Measurements from ENCODE around the gene ARVCF.
A peak's percentile ranks its signal among the peaks of the same experiment; 100 is the strongest.

Gene ARVCF

DNA sequence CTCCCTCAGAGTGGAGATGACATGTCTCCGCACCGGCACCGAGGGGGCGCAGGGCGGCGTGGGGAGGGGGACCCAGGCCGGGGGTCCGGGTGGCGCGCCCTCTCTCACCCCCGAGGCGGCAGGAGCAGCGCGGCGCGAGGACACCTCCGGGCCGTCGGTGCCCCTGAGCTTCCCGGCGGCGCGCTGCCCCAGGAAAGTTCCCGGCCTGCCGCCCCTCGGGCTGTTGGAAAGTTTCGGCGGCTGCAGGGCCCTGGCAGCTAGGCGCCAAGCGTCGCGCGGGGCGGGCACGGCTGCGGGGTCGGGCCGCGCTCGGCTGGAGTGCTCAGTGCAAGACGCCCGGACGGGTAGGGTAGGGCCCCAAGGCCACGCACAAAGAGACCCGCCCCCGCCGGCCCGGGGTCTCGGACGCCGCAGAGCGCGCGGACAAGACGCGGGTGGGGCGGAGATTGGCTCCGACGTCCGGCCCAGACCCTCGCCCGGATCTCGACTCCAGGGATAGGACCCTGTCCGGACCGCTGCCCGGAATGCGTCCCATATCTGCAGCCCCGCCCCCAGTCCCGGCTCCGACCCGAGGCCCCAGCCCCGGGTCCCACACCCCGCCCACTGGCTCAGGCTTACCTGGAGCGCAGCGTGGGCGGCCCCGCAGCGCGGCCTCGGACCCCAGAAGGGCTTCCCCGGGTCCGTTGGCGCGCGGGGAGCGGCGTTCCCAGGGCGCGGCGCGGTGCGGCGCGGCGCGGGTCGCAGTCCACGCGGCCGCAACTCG lies 471 bp downstream of the ARVCF start:
- DNase-seq (ENCODE audit: low spot score), result peak; percentile 4

DNA sequence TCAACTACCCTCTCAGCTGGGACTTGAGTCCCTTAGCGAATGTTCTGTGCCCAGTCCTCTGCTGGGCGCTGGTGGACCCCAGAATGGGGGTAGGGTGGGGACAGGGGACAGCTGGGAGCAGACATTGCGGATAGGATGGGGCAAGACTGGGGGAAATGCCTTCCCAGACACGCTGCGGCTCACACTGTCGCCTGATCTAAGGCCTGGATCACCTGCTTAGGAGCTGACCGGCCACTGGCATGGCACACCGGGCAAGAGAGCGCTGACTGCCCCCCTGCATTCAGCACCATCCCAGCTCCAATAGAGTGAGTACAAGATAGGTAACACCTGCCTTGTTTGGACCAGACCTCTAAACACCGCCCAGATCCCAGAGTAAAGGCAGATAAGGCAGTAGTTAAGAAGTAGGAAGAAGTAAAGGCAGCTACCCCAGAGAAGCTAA lies 1.4 kb downstream of the ARVCF start:
- no peak for DNase-seq (ENCODE audit: low spot score)

DNA sequence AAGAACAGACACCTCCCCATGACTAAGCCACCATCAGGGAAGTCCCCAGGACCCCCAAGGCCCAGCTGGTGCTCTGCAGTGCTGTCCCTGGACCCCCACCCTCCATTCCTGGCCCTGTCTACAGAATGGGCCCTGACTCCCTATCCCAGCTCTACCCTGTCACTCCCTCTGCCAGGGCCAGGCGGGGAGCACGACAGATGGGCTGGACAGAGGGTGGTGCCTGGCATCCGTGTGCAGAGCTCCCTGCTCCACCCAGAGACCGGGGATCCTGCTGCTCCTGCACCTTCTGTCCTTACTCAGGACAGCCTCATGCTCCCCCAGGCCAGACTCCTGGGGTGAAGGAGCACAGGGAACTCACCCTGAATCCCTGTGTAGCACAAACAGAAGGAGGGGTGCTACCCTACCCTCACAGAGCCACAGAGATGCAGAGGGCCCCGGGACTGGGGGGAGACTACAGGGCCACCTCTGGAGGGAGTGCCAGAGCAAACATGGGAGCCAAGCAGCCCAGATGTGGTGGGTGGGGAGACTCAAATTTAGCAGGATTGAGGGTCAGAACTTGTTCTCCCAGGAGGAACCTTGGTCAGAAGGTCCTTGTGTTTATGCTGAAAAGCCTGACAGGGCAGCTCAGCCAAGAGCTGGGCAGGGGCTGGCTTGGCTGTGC lies 2.0 kb downstream of the ARVCF start:
- no peak for DNase-seq (ENCODE audit: low spot score)

GRCh38 chr22:20013382-20013871 lies 3.2 kb downstream of the ARVCF start:
- DNase-seq (ENCODE audit: low spot score), result peak; percentile 11

DNA sequence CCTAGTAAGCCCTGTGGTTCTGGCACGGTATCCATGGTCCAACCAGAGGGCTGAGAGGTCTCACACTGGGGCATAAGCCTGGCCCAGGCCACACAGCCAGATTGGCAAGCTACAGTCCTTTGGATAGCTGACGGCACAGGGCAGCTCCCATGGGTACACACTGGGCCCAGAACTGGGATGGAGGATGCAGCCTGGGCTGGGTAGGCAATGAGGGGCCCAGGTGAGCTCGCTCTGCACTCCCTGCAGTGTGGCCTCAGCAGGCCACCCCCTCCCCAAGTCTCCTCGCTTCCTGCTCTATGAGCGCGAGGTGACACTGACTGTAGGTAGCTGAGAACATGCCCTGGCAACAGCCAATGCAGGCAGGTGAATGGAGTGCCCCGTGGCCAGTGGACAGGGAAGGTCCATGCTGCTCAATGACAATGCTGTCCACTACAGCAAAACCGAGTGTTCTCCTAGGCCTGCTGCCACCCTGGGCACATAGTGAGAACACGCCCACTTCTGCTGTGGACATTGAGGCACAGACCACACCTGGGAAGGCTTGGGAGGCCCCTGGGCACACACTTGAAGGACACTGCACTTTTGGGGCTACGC lies 3.8 kb downstream of the ARVCF start:
- no peak for DNase-seq (ENCODE audit: low spot score)

- DNase-seq (ENCODE audit: low spot score), result no peak
These were observed 4.5 kb downstream of the ARVCF start for GRCh38 chr22:20011993-20012740.

GRCh38 chr22:20011123-20011992 lies 5.3 kb downstream of the ARVCF start:
- DNase-seq (ENCODE audit: low spot score), result no peak

GRCh38 chr22:20010307-20011122 lies 6.1 kb downstream of the ARVCF start:
- no peak for DNase-seq (ENCODE audit: low spot score)

DNA sequence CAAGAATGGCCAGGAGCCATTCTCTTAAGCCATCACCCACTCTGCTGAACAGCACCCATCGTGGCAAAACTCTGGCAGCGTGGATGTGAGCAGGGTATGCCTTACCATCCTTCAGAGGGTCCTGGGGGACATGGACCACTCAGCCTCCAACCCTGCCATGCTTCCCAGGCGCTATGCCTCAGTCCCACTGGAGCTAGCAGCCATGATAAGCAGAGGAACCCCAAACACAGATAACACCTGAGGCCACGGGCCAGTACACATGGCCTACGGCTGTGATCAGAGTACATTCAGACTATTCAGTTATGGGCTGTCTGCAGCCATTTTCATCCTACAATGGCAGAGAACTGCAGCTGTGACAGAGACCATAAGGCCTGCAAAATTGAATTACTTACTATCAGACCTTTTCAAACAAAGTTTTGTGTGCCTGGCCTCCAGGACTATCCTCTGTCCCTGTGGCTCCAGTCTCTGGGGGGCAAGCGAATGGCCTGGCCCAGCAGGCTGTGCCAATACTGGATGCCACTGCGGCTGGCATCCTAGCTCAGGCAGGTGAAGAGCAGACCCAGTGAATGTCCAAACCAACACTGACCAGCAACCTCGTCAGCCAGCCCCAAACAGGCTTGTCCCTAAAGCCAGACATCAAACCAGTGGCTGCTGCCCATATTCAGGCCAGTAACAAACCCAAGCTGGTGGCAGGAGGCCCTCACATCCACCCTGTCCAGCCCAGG lies 6.9 kb downstream of the ARVCF start:
- DNase-seq (ENCODE audit: low spot score), result no peak

- DNase-seq (ENCODE audit: low spot score), result no peak
These were observed 7.6 kb downstream of the ARVCF start for GRCh38 chr22:20009018-20009491.

GRCh38 chr22:20008221-20008995 lies 8.2 kb downstream of the ARVCF start:
- no peak for DNase-seq (ENCODE audit: low spot score)

GRCh38 chr22:20004464-20004863 lies 12.2 kb downstream of the ARVCF start:
- DNase-seq (ENCODE audit: low spot score), result no peak

DNA sequence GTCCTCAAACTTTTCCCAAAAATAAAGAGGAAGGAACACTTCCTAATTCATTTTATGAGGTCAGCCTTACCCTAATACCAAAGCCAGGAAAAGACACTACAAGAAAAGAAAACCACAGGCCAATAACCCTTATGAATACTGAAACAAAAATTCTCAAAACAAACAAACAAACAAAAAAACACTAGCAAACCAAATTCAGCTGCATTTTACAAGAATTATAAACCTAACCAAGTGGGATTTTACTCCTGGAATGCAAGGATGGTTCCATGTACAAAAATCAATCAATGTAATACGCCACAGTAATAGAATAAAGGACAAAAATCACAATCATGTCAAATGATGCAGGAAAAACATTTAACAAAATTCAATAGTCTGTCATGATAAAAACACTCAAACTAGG lies 13.3 kb downstream of the ARVCF start:
- DNase-seq (ENCODE audit: low spot score), result no peak

DNA sequence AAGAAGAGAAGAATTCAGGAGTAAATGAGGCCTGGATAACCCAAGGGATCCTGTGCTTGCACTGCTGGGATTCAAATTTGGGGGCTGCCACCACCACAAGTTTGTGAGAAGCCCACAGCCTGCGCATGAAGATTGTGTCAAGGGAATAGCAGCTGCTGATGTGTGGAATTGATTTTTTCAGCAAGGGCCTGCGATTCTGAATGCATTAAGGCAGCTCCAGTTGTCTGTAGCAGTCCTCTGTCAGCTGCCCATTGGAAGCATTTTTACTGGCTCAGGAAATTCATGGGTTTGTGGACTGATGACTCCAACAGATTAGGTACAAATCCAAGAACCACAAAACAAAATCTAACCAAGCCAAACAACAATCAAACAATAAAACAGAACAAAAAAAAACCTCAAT lies 14.0 kb downstream of the ARVCF start:
- DNase-seq (ENCODE audit: low spot score), result no peak

DNA sequence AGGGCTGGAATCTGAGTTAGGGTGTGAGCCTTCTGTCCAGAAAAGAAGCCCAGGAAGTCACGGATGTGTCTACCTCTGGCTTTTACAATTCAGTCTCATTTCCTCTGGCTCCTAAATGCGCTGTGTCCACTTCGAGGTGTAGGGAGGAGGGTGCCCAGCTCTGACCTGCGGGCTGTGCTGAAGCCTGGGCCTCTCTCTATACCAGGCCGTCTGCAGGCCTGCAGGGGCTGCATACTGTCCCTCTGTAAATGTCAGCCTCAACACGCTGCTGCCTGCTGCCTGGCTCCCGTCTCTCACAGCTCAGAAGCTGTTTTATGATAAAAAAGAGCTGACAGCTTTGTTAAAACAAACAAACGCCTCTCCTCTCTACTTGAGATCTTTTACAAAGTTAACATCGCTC lies 14.5 kb downstream of the ARVCF start:
- no peak for DNase-seq (ENCODE audit: low spot score)

GRCh38 chr22:20001082-20001638 lies 15.5 kb downstream of the ARVCF start:
- DNase-seq (ENCODE audit: low spot score), result no peak

- no peak for DNase-seq (ENCODE audit: low spot score)
These were observed 16.2 kb downstream of the ARVCF start for GRCh38 chr22:20000246-20001081.

All from CD4-positive, alpha-beta T cell treated with Interleukin-2 at 100 ng/mL for 4 hours (primary cell).